ENCODE data around the gene MAP2K7.

DNA sequence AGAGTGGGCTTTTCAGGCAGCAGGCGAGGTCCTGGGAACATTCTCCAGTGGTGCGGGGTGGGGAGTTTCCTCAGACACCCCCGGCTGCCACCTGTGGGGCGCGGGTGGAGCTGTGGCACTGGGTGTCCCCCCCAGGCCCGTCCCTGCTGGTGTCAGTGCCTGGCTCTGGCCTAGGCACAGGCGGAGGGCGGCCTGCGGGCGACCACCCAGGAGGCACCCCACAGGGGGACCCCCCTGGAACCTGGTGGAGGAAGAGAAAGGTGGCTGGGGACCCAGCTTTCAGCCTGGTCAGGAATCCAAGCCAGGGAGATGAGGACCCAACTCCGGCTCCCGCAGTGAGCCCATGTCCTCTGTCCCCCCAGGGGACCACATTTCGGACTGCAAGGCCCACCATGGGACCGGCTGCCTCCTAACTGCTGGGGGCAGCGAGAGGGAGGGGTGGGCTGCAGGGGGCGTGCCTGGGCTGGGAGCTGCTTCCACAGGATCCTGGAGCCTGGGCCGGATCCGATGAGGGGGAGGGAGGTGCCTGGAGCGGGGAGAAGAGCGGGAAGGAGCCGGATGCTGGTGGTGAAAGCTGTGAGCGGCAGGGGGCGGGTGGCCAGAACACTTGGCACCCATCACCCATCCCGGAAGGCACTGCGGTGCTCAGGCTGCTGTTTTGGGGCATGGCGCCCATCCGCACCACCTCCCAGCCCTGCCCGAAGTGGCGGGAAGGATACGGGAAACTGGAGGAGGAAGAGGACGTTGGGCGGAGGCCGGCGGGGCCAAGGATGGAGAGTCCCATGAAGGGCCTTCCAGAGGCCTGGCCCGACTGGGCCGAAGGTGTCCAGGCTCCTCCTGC is 27.8 kb downstream of the MAP2K7 start:
- TF ChIP-seq, protein P1, sequence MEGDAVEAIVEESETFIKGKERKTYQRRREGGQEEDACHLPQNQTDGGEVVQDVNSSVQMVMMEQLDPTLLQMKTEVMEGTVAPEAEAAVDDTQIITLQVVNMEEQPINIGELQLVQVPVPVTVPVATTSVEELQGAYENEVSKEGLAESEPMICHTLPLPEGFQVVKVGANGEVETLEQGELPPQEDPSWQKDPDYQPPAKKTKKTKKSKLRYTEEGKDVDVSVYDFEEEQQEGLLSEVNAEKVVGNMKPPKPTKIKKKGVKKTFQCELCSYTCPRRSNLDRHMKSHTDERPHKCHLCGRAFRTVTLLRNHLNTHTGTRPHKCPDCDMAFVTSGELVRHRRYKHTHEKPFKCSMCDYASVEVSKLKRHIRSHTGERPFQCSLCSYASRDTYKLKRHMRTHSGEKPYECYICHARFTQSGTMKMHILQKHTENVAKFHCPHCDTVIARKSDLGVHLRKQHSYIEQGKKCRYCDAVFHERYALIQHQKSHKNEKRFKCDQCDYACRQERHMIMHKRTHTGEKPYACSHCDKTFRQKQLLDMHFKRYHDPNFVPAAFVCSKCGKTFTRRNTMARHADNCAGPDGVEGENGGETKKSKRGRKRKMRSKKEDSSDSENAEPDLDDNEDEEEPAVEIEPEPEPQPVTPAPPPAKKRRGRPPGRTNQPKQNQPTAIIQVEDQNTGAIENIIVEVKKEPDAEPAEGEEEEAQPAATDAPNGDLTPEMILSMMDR (conservative IDR thresholded peaks at IDR 0.05; ENCODE audit: low read depth, low read length), result no peak
- no peak for TF ChIP-seq EZH2 (IDR thresholded peaks at IDR 0.05; ENCODE audit: borderline replicate concordance, low read depth, low read length, poor library complexity, severe bottlenecking)
